HG03064 (cell line): ENCODE results near the gene IGFLR1.
"Not testable (repeated sequence)": the region's sequence is repeated elsewhere in the genome, so short reads cannot be mapped to it uniquely, and the experiment has no call there.

Source experiments
- ATAC-seq: cut with Tn5 transposase; IDR thresholded peaks from one replicate; pipeline ENCODE4 v1.9.1; 2021; ENCODE audit warnings: low read depth; ENCODE audit not compliant: unreplicated experiment

The IGFLR1 gene

DNA sequence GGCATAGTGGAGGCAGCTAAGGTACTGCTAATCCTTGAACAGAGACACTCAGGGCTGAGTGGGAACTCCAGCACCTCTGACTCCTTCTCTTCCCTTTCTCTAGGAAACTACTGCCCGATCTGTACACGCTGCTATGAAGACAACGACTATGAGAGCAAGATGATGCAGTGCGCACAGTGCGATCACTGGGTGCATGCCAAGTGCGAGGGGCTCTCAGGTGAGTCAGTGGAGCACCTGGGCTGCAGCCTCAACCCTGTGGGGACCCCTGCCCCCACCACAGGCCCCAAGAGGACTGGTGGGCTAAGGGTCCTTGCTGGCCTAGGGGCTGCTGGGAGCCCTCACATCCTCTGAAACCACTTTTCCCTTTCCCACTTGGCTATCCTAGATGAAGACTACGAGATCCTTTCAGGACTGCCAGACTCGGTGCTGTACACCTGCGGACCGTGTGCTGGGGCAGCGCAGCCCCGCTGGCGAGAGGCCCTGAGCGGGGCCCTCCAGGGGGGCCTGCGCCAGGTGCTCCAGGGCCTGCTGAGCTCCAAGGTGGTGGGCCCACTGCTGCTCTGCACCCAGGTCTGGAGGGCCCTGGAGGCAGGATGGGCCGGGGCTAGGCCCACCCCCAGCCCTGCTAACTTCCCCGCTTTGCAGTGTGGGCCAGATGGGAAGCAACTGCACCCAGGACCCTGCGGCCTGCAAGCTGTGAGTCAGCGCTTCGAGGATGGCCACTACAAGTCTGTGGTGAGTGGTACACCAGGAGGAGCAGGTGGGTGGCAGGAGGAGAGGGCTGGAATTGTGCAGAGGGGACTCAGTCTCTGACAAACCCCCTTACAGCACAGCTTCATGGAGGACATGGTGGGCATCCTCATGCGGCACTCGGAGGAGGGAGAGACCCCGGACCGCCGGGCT, 14.9 kb downstream of the IGFLR1 start:
- ATAC-seq = no peak

DNA sequence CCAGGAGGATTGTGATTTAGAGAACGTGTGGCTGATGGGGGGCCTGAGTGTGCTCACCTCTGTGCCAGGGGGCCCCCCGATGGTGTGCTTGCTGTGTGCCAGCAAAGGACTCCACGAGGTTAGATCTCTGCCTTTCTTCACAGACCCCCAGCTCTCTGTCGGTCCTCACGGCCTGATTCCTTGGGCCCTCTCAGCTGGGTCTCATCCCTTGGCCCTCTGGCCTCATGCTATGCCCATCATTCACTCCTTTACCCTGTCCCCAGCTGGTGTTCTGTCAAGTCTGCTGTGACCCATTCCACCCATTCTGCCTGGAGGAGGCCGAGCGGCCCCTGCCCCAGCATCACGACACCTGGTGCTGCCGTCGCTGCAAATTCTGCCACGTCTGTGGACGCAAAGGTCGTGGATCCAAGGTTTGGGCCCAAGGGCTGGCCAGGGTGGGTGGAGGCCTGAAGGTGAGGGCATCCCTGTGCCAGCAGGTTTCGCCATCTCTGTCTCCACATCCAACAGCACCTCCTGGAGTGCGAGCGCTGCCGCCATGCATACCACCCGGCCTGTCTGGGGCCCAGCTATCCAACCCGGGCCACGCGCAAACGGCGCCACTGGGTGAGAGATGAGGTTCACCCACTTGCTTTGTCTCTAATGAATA, 16.9 kb downstream of the IGFLR1 start:
- no peak for ATAC-seq

DNA sequence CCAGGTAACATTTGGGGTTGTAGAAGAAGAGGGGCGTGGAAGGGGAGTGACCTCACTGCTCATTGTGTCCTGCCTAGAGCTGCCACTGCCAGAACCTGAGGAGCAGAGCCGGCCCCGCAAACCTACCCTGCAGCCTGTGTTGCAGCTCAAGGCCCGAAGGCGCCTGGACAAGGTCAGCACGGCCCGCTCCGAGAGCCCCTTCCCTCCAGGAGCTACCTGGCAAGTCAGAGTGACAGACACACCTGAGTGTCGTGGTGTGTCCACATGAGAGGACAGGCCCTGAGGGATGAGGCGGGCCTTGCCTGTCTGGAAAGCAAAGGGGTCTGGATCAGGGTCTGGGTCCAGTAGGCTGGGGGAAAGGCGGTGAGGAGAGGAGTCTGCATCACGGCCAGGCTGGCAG, 17.7 kb downstream of the IGFLR1 start:
- no peak for ATAC-seq

DNA sequence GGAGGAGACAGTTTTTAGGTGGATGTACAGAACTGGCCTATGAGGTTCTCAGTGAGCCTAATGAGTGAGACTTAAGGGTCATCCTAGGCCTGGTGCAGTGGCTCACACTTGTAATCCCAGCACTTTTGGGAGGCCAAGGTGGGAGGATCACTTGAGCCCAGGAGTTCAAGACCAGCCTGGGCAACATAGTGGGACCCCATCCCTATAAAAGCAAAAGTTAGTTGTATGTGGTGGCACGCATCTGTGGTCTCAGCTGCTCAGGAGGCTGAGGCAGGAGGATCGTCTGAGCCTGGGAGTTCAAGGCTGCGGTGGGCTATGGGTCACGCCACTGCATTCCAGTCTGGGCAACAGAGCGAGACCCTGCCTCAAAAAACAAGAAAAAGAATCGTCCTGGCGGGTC, 18.1 kb downstream of the IGFLR1 start:
- not testable (repeated sequence) for ATAC-seq

DNA sequence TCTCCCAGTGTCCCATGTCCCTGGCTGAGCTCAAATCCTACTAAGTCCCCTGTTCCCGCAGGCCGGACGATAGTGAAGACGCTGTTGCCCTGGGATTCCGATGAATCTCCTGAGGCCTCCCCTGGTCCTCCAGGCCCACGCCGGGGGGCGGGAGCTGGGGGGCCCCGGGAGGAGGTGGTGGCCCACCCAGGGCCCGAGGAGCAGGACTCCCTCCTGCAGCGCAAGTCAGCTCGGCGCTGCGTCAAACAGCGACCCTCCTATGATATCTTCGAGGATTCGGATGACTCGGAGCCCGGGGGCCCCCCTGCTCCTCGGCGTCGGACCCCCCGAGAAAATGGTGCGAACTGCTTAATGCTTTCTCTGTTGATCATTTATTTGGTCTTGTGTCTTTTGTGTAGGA, 18.6 kb downstream of the IGFLR1 start:
- no peak for ATAC-seq

GRCh38 chr19:35722897-35723296, 19.4 kb downstream of the IGFLR1 start:
- ATAC-seq = no peak

- ATAC-seq = no peak
Observed at GRCh38 chr19:35722461-35722860, 19.8 kb downstream of the IGFLR1 start.

DNA sequence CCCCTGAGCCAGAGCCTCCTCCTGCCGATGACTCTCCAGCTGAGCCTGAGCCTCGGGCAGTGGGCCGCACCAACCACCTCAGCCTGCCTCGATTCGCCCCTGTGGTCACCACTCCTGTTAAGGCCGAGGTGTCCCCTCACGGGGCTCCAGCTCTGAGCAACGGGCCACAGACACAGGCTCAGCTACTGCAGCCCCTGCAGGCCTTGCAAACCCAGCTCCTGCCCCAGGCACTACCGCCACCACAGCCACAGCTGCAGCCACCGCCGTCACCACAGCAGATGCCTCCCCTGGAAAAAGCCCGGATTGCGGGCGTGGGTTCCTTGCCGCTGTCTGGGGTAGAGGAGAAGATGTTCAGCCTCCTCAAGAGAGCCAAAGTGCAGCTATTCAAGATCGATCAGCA, 20.9 kb downstream of the IGFLR1 start:
- no peak for ATAC-seq

DNA sequence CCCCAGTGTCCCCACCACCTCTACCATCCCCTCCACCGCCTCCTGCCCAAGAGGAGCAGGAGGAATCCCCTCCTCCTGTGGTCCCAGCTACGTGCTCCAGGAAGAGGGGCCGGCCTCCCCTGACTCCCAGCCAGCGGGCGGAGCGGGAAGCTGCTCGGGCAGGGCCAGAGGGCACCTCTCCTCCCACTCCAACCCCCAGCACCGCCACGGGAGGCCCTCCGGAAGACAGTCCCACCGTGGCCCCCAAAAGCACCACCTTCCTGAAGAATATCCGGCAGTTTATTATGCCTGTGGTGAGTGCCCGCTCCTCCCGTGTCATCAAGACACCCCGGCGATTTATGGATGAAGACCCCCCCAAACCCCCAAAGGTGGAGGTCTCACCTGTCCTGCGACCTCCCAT, 21.6 kb downstream of the IGFLR1 start:
- ATAC-seq = no peak

GRCh38 chr19:35720163-35720524, 22.1 kb downstream of the IGFLR1 start:
- no peak for ATAC-seq

GRCh38 chr19:35719402-35720162, 22.7 kb downstream of the IGFLR1 start:
- no peak for ATAC-seq

DNA sequence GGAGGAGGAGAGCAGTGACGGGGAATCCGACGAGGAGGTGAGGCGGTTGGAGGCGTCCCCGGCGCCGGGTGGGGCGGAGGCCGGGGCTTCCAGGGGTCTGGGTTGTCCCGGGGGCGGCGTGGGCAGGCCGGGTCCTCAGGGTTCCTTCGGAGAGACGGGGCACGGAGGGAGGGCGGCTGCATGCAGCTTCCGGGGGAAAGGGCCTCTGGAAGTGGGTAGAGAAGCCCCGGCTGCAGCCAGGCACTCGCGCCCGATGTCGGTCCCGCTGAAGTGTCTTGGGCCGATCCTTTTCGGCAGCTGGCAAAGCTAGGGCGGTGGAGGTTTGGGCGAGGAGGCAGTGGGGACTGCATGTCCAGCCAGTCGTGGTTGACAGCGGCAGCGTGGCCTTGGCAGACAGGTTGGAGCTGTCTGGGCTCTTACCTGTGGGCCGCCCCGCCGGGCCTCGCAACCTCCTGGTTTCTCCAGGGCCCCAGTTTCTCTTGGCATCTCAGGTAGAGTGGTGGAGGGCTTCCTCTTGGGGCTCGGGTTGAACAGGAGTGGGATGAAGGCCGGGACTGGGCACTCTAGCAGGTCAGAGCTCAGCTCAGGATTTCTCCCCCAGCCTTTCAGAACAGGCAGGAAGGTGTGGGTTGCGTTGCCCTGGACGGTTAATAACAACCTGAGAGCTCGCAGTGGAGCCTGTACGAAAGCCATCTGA, 23.8 kb downstream of the IGFLR1 start:
- ATAC-seq = peak; percentile 3

DNA sequence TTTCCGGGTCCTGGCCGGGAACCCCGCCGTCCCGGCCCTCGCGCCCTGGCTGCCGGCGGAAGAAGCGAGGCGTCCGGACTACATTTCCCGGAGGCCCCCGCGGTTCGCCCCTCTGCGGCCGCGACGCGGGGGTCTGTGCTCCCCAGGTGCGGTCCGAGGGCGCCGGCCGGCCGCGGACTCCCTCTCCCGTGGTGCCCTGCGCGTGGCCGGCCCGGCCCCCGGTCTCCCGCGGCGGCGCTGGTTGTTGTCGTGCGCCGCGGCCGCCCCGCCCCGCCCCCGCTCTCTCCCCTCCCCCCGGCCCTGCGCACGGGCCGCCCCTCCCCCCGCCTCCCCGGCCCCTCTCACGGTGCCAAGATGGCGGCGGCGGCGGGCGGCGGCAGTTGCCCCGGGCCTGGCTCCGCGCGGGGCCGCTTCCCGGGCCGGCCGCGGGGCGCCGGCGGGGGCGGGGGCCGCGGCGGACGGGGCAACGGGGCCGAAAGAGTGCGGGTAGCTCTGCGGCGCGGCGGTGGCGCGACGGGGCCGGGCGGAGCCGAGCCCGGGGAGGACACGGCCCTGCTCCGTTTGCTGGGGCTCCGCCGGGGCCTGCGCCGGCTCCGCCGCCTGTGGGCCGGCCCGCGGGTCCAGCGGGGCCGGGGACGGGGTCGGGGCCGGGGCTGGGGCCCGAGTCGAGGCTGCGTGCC, 24.4 kb downstream of the IGFLR1 start, which contains the start of gene KMT2B:
Gene KMT2B, plus strand, starts transcription at position 339 of the 680 bp plus-strand sequence. Its CDS starts 16 bp downstream, at position 355.
- peak; percentile 41 for ATAC-seq

DNA sequence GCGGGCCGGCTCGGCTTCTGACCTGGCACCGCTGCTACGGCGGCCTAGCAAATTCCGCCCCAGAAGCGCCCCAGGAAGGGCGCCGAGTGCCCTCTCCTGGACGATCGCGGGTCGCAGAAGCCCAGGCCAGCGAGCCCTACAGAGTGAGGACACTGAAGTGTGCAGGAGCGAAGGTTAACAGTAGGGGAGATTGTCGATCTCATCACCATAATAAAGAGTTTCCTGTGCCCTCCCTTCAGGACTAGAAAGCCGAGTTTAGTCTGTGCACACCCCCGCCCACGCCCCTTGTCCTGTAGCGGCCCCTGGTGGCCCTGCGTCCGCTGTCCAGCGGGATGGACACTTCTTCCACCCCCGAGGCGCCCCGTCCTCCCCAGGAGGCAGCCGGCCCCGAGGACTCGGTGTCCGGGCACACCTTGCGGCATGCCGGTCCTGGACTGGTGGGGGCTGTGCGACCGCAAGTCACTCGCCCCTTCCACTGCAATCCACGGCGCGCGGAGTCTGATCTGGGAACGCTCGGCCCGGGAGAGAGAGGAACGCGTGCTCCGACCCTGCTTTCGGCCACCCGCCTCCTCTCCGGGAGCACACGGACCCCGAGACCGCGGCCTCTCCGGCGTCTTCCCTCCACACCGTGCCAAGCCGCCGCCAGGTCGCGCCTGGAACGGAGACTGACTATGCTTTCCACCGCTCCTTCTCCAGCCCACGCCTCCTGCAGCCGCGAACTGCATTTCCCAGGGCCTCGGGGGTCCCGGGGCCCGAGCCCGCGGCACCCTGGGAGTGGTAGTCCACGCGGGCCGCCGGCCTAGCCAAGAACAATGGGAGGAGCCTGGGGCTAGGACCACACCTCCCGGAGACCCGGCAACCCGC, 25.2 kb downstream of the IGFLR1 start:
- peak; percentile 43 for ATAC-seq

DNA sequence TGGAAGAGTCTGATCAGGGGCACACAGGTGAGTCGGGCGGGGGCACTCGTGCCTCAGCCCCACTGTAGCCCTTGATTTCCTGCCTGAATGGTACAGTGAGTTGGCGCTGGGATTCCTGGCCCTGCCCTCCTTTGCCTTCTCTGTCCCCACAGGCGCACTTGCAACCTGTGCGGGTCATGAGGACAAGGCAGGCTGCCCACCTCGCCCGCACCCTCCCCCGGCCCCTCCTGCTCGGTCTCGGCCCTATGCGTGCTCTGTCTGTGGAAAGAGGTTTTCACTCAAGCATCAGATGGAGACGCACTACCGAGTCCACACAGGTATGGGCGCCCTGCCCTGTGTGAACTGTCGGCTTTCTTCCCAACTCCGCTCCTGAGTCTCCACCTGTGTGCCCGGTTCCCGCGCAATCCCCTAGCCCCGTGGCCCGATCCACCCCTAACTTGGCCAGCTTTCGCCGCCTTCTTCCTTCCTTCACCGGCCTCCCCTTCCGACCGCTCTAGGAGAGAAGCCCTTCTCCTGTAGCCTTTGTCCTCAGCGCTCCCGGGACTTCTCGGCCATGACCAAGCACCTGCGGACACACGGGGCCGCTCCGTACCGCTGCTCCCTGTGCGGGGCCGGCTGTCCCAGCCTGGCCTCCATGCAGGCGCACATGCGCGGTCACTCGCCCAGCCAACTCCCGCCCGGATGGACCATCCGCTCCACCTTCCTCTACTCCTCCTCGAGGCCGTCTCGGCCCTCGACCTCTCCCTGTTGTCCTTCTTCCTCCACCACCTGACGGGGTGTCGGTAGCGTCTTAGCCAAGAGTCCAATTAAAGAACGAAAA, 26.1 kb downstream of the IGFLR1 start:
- ATAC-seq = no peak

- ATAC-seq = no peak
Observed at GRCh38 chr19:35715355-35715809, 26.9 kb downstream of the IGFLR1 start.

- ATAC-seq = no peak
Observed at GRCh38 chr19:35714601-35715354, 27.5 kb downstream of the IGFLR1 start.
